HepG2 (cell line): ENCODE data around the gene STPG4. TPM values are rescaled to one million over a fixed set of nuclear protein-coding genes. Genes with fewer than 3 reads are reported as not detected.

ENCODE experiments used
- ATAC-seq: fragments of 200-7000 bp; cut with Tn5 transposase; 3 replicates; pipeline ENCODE4 v1.9.1; 2020; ENCODE audit warnings: mild to moderate bottlenecking, moderate library complexity
- BruUV-seq: library from RNA; stranded (reverse); fragments of 400-500 nt; replicated peaks from 2 replicates; lab custom pipeline; 2021; lab: Mats Ljungman, UMichigan
- CTCF ChIA-PET: fragments of 300-600 bp; formaldehyde crosslinking; extraction: SDS; loops from one replicate; lab custom pipeline; 2021; ENCODE audit warnings: low total read pairs, inconsistent platforms, low intra/inter-chr PET ratio; lab: Yijun Ruan, JAX
- POLR2A ChIA-PET: fragments of 350-600 bp; sonication (Branson Sonifier 250); formaldehyde crosslinking; loops from one replicate; lab custom pipeline; 2020; ENCODE audit warnings: antibody characterized with exemption, inconsistent platforms; lab: Yijun Ruan, JAX
- DNase-seq: peaks from one replicate; pipeline ENCODE4 v3.0.0-alpha.2; 2015; ENCODE audit warnings: low spot score
- FAIRE-seq: peaks from 3 replicates; lab custom pipeline; 2011; peaks lifted over from hg19 to GRCh38; lab: Jason Lieb, UNC
- H2AFZ ChIP-seq: one replicate; pipeline ENCODE4 v1.6.1; 2011; ENCODE audit warnings: low read length, inconsistent platforms
- H3K27ac ChIP-seq: fragments of 300-600 bp; 3 replicates; pipeline ENCODE4 v1.8.0; 2011; ENCODE audit warnings: mixed run types, mild to moderate bottlenecking, mixed read lengths, low read length, inconsistent platforms; ENCODE audit not compliant: insufficient read depth; ENCODE audit errors: extremely low read length
- H3K27me3 ChIP-seq, 2 experiments: fragments of 200-600 bp in 1 of 2; 2 replicates in 1 of 2; 3 replicates in 1 of 2; pipeline versions ENCODE4 v1.6.0 to v1.8.0; 2011; ENCODE audit warnings: low read length in 2 of 2, mild to moderate bottlenecking in 2 of 2, moderate library complexity in 2 of 2, inconsistent platforms in 1 of 2; ENCODE audit not compliant: insufficient read depth in 2 of 2, control insufficient read depth in 1 of 2
- H3K36me3 ChIP-seq, 2 experiments: fragments of 200-600 bp in 1 of 2; replicated peaks in 1 of 2; 2 replicates in 1 of 2; 3 replicates in 1 of 2; pipeline versions ENCODE4 v1.5.1 to v1.8.0; 2011; ENCODE audit warnings: low read length in 2 of 2, inconsistent platforms in 1 of 2; ENCODE audit not compliant: insufficient read depth in 2 of 2, control insufficient read depth in 1 of 2
- H3K4me1 ChIP-seq: 2 replicates; pipeline ENCODE4 v1.5.1; 2012; ENCODE audit warnings: low read length, inconsistent platforms; ENCODE audit not compliant: insufficient read depth
- H3K4me2 ChIP-seq: 2 replicates; pipeline ENCODE4 v1.6.0; 2011; ENCODE audit warnings: low read depth, low read length, inconsistent platforms
- H3K4me3 ChIP-seq, 3 experiments: fragments of 200-600 bp in 1 of 3; sonication (generic), shearing (Covaris generic) in 1 of 3; replicated peaks in 1 of 3; 2 replicates each; pipeline ENCODE4 v1.5.1; 2011 to 2016; ENCODE audit warnings: low read length in 3 of 3, inconsistent platforms in 2 of 3, low read depth in 2 of 3, mild to moderate bottlenecking in 2 of 3, control low read depth in 1 of 3, mixed read lengths in 1 of 3; ENCODE audit not compliant: insufficient read depth in 1 of 3
- H3K79me2 ChIP-seq: one replicate; pipeline ENCODE4 v1.6.1; 2011; ENCODE audit warnings: low read length, inconsistent platforms; ENCODE audit not compliant: insufficient read depth
- H3K9ac ChIP-seq: 2 replicates; pipeline ENCODE4 v1.6.0; 2011; ENCODE audit warnings: mild to moderate bottlenecking, low read depth, low read length, inconsistent platforms; ENCODE audit not compliant: insufficient read depth
- H3K9me3 ChIP-seq: 2 replicates; pipeline ENCODE4 v1.5.1; 2012; ENCODE audit warnings: mild to moderate bottlenecking, low read length
- H4K20me1 ChIP-seq: 2 replicates; pipeline ENCODE4 v1.6.0; 2011; ENCODE audit warnings: inconsistent platforms, mild to moderate bottlenecking, low read length, moderate library complexity; ENCODE audit not compliant: insufficient read depth
- EP300 ChIP-seq, 3 experiments: sonication (generic) in 1 of 3; formaldehyde crosslinking in 1 of 3; IDR thresholded peaks; 2 replicates each; pipeline versions ENCODE4 v1.5.1 to v1.6.1; 2011 to 2020; ENCODE audit warnings: low read depth in 2 of 3, low read length in 2 of 3, borderline replicate concordance in 1 of 3, improper control_type of control experiment in 1 of 3, mild to moderate bottlenecking in 1 of 3, missing genetic modification reagents in 1 of 3, moderate library complexity in 1 of 3
- ESRRA ChIP-seq: sonication (generic); formaldehyde crosslinking; IDR thresholded peaks from 2 replicates; pipeline ENCODE4 v1.5.1; 2020; ENCODE audit warnings: mild to moderate bottlenecking, low read depth, missing genetic modification reagents
- MXD4 ChIP-seq: IDR thresholded peaks from 2 replicates; pipeline ENCODE4 v1.6.1; 2016; ENCODE audit warnings: mild to moderate bottlenecking, missing biosample characterization, missing genetic modification reagents
- MYC ChIP-seq: sonication (generic); formaldehyde crosslinking; IDR thresholded peaks from 2 replicates; pipeline ENCODE4 v1.9.0; 2021; ENCODE audit warnings: missing genetic modification reagents, borderline replicate concordance
- PAXIP1 ChIP-seq: sonication (generic); formaldehyde crosslinking; conservative IDR thresholded peaks from 2 replicates; pipeline ENCODE4 v1.4.0; 2020; ENCODE audit warnings: mild to moderate bottlenecking, missing genetic modification reagents, moderate library complexity
- ZNF773 ChIP-seq: sonication (generic); formaldehyde crosslinking; IDR thresholded peaks from 2 replicates; pipeline ENCODE4 v1.4.0; 2020; ENCODE audit warnings: missing genetic modification reagents, borderline replicate concordance
- WGBS: methylation state at CpG from one replicate; pipeline ENCODE4 v1.1.6; 2017; ENCODE audit warnings: low lambda C conversion rate; 5-methylcytosine and 5-hydroxymethylcytosine counted together
- in situ Hi-C: cut with HindIII; loops from 2 replicates; pipeline ENCODE4 v1.10.0; 2017; ENCODE audit warnings: low pct_unique_long_range_greater_than_20kb; ENCODE audit not compliant: extremely low pct_ligation_motif_present
- intact Hi-C: fragments of 100-400 bp; cut with micrococcal nuclease; formaldehyde crosslinking; loops from one replicate; pipeline ENCODE4 v1.10.0; 2022; ENCODE audit not compliant: unreplicated experiment
- polyA plus RNA-seq, 8 experiments: library from polyadenylated mRNA; depleted of rRNA in 3 of 8; stranded (reverse) in 7 of 8; unstranded in 1 of 8; fragments of >200 nt; fragmentation: Illumina TruSeq in 4 of 8; extraction: Trizol in 4 of 8; gene quantifications; 2 replicates each; pipeline versions ENCODE4 v1.2.1 to v1.2.3, GENCODE V29; 2011 to 2016; ENCODE audit warnings: low read depth in 4 of 8, missing spikeins in 1 of 8, mixed read lengths in 1 of 8; ENCODE audit not compliant: insufficient read depth in 1 of 8
- total RNA-seq, 5 experiments: library from RNA; depleted of rRNA; stranded (reverse); fragments of >200 nt; fragmentation: Illumina TruSeq; extraction: Trizol; gene quantifications; 2 replicates each; pipeline ENCODE4 v1.2.3, GENCODE V29; 2016; ENCODE audit warnings: low read depth in 1 of 5
- TF ChIP-seq, protein P1 (sequence below): IDR thresholded peaks from 2 replicates; pipeline ENCODE4 v1.6.1; 2016; ENCODE audit warnings: low read depth, missing genetic modification reagents, missing compliant biosample characterization
- TF ChIP-seq, protein P2 (sequence below): sonication (generic); formaldehyde crosslinking; IDR thresholded peaks from 2 replicates; pipeline ENCODE4 v1.4.0; 2020; ENCODE audit warnings: missing genetic modification reagents

The STPG4 gene
- total and polyA plus RNA-seq, 2 of the 13 experiments (the other 11 are each of a cell fraction or from before 2014, with no cell fraction given): 0.11 to 0.15 TPM

DNA sequence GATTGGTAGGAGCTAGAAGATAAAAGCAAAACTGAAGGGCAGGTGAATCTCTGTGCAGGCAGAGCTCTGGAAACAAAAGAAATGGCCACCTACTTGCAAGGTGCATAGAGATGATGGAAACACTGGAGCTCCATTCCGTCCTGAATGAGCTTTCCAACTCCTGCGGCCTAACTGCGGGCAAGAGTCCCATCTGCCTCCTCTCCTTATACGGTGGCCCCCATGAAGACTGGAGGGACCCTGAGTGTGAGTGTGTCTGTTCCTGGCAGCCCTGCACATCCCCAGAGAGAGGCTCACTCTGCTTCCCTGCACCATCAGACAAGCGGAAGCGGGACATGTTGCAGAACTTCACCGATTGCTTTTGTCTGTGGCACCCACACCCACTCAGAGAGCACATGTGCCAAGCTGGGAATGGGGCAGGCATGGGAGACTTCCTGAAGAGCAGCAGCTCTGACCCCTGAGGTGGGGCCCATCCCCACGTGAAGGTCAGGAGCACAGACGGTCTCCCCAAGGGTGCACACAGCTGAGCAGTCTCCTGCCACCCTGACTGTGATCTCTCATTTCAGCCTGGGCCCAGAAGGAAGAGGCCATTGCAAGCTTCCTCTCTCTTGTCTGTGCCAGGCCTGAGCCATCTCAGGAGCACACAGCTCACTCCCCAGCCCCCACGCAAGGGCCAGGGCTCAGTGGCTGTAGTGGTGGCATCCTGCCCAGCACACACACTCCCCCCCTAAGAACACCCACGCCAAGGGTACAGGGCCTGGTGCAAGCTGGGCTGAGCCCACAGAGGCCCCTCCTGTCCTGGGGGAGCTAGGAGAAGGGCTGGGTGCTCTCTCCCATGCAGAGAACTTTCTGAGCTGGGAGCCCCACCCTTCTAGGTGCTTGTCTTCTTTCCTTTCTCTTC is 75.3 kb downstream of the STPG4 start:
- DNase-seq (no peak), ATAC-seq (peak; percentile 19), FAIRE-seq (no peak)
- H3K27ac ChIP-seq: peak overlapping the region; percentile 88
- CTCF ChIA-PET: no interaction called here
- H3K4me3 ChIP-seq: peak overlapping the region; percentile 24 to 68 (median 50); a peak in 5 of 6 replicates
- H3K27me3 ChIP-seq: no peaks in the 10 kb centered on the region
- peaks cover 12% of the 10 kb centered on the region for H3K79me2 ChIP-seq
- peaks cover 63% of the 10 kb centered on the region for H3K4me1 ChIP-seq
- POLR2A ChIA-PET: interaction anchor here (0.6 to 5.3 kb wide), 28 partner anchors 9 to 323 kb away, joined by 3 to 134 read pairs (median 4); partner anchors contain the start of gene MSH2
- H2AFZ ChIP-seq: no peak overlapping the region
- H4K20me1 ChIP-seq: no peaks in the 10 kb centered on the region
- WGBS: 42% methylated on average over 9 of the region's 11 CpGs
- BruUV-seq: TSS peak; percentile 77
- H3K9me3 ChIP-seq: no peaks in the 10 kb centered on the region
- intact Hi-C loops (loop anchor here (1.0 to 5.0 kb wide), 3 partner anchors 8 to 231 kb away; no protein-coding TSS in a partner anchor), in situ Hi-C loops (no loop called here)
- H3K4me2 ChIP-seq: peak overlapping the region; percentile 90
- peak overlapping the region; percentile 89 for H3K9ac ChIP-seq
- no peaks in the 10 kb centered on the region for H3K36me3 ChIP-seq
- TF ChIP-seq EP300 (IDR thresholded peaks at IDR 0.05; ENCODE audit: low read depth in 2 of 2, low read length in 2 of 2) (no peak; a peak in 1 of 4 replicates), EP300 (CRISPR knock-in tag; IDR thresholded peaks at IDR 0.05; ENCODE audit: borderline replicate concordance) (no peak), MXD4 (CRISPR knock-in tag) (no peak), ZNF773 (CRISPR knock-in tag) (no peak), MYC (CRISPR knock-in tag) (peak; percentile 68), PAXIP1 (CRISPR knock-in tag) (peak; percentile 60), ESRRA (CRISPR knock-in tag) (0 out of 2 replicates have a peak, but pooled peaks have one; percentile 59)
- TF ChIP-seq, protein P1, sequence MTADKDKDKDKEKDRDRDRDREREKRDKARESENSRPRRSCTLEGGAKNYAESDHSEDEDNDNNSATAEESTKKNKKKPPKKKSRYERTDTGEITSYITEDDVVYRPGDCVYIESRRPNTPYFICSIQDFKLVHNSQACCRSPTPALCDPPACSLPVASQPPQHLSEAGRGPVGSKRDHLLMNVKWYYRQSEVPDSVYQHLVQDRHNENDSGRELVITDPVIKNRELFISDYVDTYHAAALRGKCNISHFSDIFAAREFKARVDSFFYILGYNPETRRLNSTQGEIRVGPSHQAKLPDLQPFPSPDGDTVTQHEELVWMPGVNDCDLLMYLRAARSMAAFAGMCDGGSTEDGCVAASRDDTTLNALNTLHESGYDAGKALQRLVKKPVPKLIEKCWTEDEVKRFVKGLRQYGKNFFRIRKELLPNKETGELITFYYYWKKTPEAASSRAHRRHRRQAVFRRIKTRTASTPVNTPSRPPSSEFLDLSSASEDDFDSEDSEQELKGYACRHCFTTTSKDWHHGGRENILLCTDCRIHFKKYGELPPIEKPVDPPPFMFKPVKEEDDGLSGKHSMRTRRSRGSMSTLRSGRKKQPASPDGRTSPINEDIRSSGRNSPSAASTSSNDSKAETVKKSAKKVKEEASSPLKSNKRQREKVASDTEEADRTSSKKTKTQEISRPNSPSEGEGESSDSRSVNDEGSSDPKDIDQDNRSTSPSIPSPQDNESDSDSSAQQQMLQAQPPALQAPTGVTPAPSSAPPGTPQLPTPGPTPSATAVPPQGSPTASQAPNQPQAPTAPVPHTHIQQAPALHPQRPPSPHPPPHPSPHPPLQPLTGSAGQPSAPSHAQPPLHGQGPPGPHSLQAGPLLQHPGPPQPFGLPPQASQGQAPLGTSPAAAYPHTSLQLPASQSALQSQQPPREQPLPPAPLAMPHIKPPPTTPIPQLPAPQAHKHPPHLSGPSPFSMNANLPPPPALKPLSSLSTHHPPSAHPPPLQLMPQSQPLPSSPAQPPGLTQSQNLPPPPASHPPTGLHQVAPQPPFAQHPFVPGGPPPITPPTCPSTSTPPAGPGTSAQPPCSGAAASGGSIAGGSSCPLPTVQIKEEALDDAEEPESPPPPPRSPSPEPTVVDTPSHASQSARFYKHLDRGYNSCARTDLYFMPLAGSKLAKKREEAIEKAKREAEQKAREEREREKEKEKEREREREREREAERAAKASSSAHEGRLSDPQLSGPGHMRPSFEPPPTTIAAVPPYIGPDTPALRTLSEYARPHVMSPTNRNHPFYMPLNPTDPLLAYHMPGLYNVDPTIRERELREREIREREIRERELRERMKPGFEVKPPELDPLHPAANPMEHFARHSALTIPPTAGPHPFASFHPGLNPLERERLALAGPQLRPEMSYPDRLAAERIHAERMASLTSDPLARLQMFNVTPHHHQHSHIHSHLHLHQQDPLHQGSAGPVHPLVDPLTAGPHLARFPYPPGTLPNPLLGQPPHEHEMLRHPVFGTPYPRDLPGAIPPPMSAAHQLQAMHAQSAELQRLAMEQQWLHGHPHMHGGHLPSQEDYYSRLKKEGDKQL (CRISPR knock-in tag): no peak
- TF ChIP-seq, protein P2, sequence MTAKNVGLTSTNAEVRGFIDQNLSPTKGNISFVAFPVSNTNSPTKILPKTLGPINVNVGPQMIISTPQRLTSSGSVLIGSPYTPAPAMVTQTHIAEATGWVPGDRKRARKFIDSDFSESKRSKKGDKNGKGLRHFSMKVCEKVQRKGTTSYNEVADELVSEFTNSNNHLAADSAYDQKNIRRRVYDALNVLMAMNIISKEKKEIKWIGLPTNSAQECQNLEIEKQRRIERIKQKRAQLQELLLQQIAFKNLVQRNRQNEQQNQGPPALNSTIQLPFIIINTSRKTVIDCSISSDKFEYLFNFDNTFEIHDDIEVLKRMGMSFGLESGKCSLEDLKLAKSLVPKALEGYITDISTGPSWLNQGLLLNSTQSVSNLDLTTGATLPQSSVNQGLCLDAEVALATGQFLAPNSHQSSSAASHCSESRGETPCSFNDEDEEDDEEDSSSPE (CRISPR knock-in tag): no peak
